ENCODE results near the gene SKIC2. TPM values are rescaled to one million over a fixed set of nuclear protein-coding genes. Genes with fewer than 3 reads are reported as not detected.

SKIC2 gene
- total and polyA plus RNA-seq, 2 of the 4 experiments (the other 2 are of a cell fraction) = 30.6 to 46.0 TPM

DNA sequence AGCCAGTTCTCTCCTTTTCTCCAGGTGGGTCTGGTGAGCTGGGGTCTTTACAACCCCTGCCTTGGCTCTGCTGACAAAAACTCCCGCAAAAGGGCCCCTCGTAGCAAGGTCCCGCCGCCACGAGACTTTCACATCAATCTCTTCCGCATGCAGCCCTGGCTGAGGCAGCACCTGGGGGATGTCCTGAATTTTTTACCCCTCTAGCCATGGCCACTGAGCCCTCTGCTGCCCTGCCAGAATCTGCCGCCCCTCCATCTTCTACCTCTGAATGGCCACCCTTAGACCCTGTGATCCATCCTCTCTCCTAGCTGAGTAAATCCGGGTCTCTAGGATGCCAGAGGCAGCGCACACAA is 13.8 kb upstream of the SKIC2 start:
- H3K36me3 ChIP-seq (ENCODE audit: control insufficient read depth, insufficient read depth, low read length) = no peaks in the 10 kb centered on the region
- no peak overlapping the region for H2BK15ac ChIP-seq (ENCODE audit: low read depth, low read length)
- intact Hi-C loops (cut with micrococcal nuclease) (no loop called here), dilution Hi-C loops (cut with HindIII; ENCODE audit: low sequenced_read_pairs, unreplicated experiment) (no loop called here), in situ Hi-C loops (cut with MboI; ENCODE audit: low sequenced_read_pairs) (loop anchor here (5.0 to 10.0 kb wide), 2 partner anchors 33 to 260 kb away; partner anchors contain the start of gene LY6G5C)
- POLR2A ChIA-PET (ENCODE audit: unreplicated experiment) = interaction anchor here (0.9 kb wide), 1 partner anchor 46 kb away, joined by 3 read pairs; no protein-coding TSS in a partner anchor
- no peaks in the 10 kb centered on the region for H3K27me3 ChIP-seq (ENCODE audit: control insufficient read depth, insufficient read depth, low read length)
- H3K4me3 ChIP-seq (ENCODE audit: insufficient read depth, low read depth, low read length) = no peak overlapping the region
- ATAC-seq (ENCODE audit: low read depth) (no peak), DNase-seq (no peak)
- H3K27ac ChIP-seq (ENCODE audit: insufficient read depth, low read length) = peak overlapping the region; percentile 56; the same call in 1 of the 2 replicates
- H3K4ac ChIP-seq (ENCODE audit: low read depth, low read length) = peak overlapping the region; percentile 89
- H2BK20ac ChIP-seq (ENCODE audit: low read depth, low read length) = no peak overlapping the region
- H3K4me2 ChIP-seq (ENCODE audit: low read depth, low read length) = peak overlapping the region; percentile 65; the same call in 1 of the 2 replicates
- H3K18ac ChIP-seq (ENCODE audit: low read depth, low read length) = peak overlapping the region; percentile 16; the same call in 1 of the 2 replicates
- H3K79me1 ChIP-seq (ENCODE audit: low read depth in 1 of 2, low read length in 2 of 2) = no peaks in the 10 kb centered on the region
- peaks cover 9% of the 10 kb centered on the region for H3K9me1 ChIP-seq (ENCODE audit: insufficient read depth, low read length)
- peak overlapping the region; percentile 94 for H2AFZ ChIP-seq (replicated peaks; ENCODE audit: low read length, poor library complexity)
- 0 out of 2 replicates have a peak overlapping the region, but pooled peaks have one; percentile 14 for H2AK5ac ChIP-seq (ENCODE audit: low read depth, low read length)
- H3K4me1 ChIP-seq (ENCODE audit: control insufficient read depth, insufficient read depth, low read length) = peaks cover 25% of the 10 kb centered on the region
- CTCF ChIA-PET = interaction anchor here (1.0 kb wide), 1 partner anchor 82 kb away, joined by 3 read pairs; the partner anchor contains the start of gene NEU1
- no peak for TF ChIP-seq CHD1 (IDR thresholded peaks at IDR 0.05; ENCODE audit: low read depth, low read length)
- TF ChIP-seq SMC3 (IDR thresholded peaks at IDR 0.05; ENCODE audit: low read depth, low read length) = no peak
- TF ChIP-seq RCOR1 (IDR thresholded peaks at IDR 0.05; ENCODE audit: insufficient replicate concordance, low read length) = no peak
- TF ChIP-seq, protein P1, sequence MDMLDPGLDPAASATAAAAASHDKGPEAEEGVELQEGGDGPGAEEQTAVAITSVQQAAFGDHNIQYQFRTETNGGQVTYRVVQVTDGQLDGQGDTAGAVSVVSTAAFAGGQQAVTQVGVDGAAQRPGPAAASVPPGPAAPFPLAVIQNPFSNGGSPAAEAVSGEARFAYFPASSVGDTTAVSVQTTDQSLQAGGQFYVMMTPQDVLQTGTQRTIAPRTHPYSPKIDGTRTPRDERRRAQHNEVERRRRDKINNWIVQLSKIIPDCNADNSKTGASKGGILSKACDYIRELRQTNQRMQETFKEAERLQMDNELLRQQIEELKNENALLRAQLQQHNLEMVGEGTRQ (IDR thresholded peaks at IDR 0.05; ENCODE audit: low read depth, low read length) = no peak
- no peak for TF ChIP-seq MAFK (IDR thresholded peaks at IDR 0.05; ENCODE audit: low read depth, low read length)
- TF ChIP-seq FOS (IDR thresholded peaks at IDR 0.05; ENCODE audit: low read depth, low read length) = no peak
- no peak for TF ChIP-seq MAZ (IDR thresholded peaks at IDR 0.05; ENCODE audit: borderline replicate concordance, low read depth, low read length)
- peak overlapping the region; percentile 31 for H4K91ac ChIP-seq (ENCODE audit: insufficient read depth, low read depth, low read length)
- H2BK120ac ChIP-seq (ENCODE audit: low read depth, low read length) = peak overlapping the region; percentile 63
- no peak overlapping the region for H3K9ac ChIP-seq (ENCODE audit: low read depth, low read length)
- H2BK5ac ChIP-seq (ENCODE audit: low read depth, low read length, poor library complexity, severe bottlenecking) = peak overlapping the region; percentile 33
- no peaks in the 10 kb centered on the region for H4K20me1 ChIP-seq (ENCODE audit: insufficient read depth, low read length)
- peak overlapping the region; percentile 57 for H3K14ac ChIP-seq (replicated peaks; ENCODE audit: low read depth, low read length)
- H2AK9ac ChIP-seq (replicated peaks; ENCODE audit: low read depth, low read length, poor library complexity) = peak overlapping the region; percentile 90
- 50% methylated on average over 1 of the region's 9 CpGs; no CpG with 5 or more reads in 1 of the 2 experiments for WGBS, 2 experiments (ENCODE audit: extremely low coverage in 2 of 2, insufficient read length in 1 of 2)
- H4K8ac ChIP-seq (ENCODE audit: low read depth in 2 of 2, low read length in 2 of 2) = peak overlapping the region; percentile 67 to 81; a peak in 3 of 4 replicates
- no peak overlapping the region for H3K23ac ChIP-seq (ENCODE audit: low read depth, low read length)
- H3K9me3 ChIP-seq (ENCODE audit: control insufficient read depth, insufficient read depth, low read length) = no peaks in the 10 kb centered on the region
- peak overlapping the region; percentile 50 for H4K5ac ChIP-seq (ENCODE audit: low read depth, low read length)
- BruUV-seq (replicated peaks) = no TSS peak
- H3K56ac ChIP-seq (ENCODE audit: extremely low read depth, insufficient read depth, low read length) = no peak overlapping the region
